Effector CD8-positive, alpha-beta T cell (primary cell): ENCODE data around the gene CTF1.
"Not testable (repeated sequence)": the region's sequence is repeated elsewhere in the genome, so short reads cannot be mapped to it uniquely, and the experiment has no call there.

ENCODE experiments used
- DNase-seq: peaks from one replicate; lab custom pipeline; 2025; lab: John Stamatoyannopoulos, UW

CTF1 gene

GRCh38 chr16:30888856-30889499, 7.4 kb upstream of the CTF1 start:
- DNase-seq, result no peak

GRCh38 chr16:30889721-30890120, 6.7 kb upstream of the CTF1 start:
- DNase-seq, result no peak

GRCh38 chr16:30891043-30891823, 5.2 kb upstream of the CTF1 start:
- not testable (repeated sequence) for DNase-seq

- no peak for DNase-seq
Measured at GRCh38 chr16:30892670-30893416, 3.6 kb upstream of the CTF1 start.

- peak; percentile 28 for DNase-seq
Measured at GRCh38 chr16:30893417-30893743, 3.0 kb upstream of the CTF1 start.

- DNase-seq, result peak; percentile 57
Measured at GRCh38 chr16:30893744-30894539, 2.5 kb upstream of the CTF1 start, which contains the start of gene BCL7C. TSS of gene BCL7C (minus strand) at chr16:30894077. CDS start at chr16:30893944, 133 bp downstream.

- DNase-seq, result no peak
Measured at GRCh38 chr16:30894540-30895368, 1.7 kb upstream of the CTF1 start.

GRCh38 chr16:30895627-30896260, 670 bp upstream of the CTF1 start:
- no peak for DNase-seq

GRCh38 chr16:30896889-30897733, 697 bp downstream of the CTF1 start:
- peak; percentile 74 for DNase-seq

- DNase-seq, result no peak
Measured at GRCh38 chr16:30899794-30900193, 3.4 kb downstream of the CTF1 start.

GRCh38 chr16:30900588-30900987, 4.2 kb downstream of the CTF1 start:
- DNase-seq, result no peak

GRCh38 chr16:30901201-30902028, 5.0 kb downstream of the CTF1 start:
- DNase-seq, result no peak

GRCh38 chr16:30902029-30902972, 5.9 kb downstream of the CTF1 start:
- DNase-seq, result no peak

GRCh38 chr16:30903002-30903401, 6.6 kb downstream of the CTF1 start:
- no peak for DNase-seq

GRCh38 chr16:30903596-30903995, 7.2 kb downstream of the CTF1 start:
- no peak for DNase-seq

- DNase-seq, result no peak
Measured at GRCh38 chr16:30904114-30904780, 7.8 kb downstream of the CTF1 start.

GRCh38 chr16:30907064-30907463, 10.7 kb downstream of the CTF1 start:
- no peak for DNase-seq
